Natural killer cell (primary cell): ENCODE results near the gene PRR12. TPM values are rescaled to one million over a fixed set of nuclear protein-coding genes. Genes with fewer than 3 reads are reported as not detected.

Experiments used
- ATAC-seq, 3 donors: fragments of 150-1000 bp in 2 of 3; fragments of 200-7000 bp in 1 of 3; cut with Tn5 transposase; 1 replicate in 1 of 3; 2 replicates in 2 of 3; pipeline ENCODE4 v1.10.0; 2021; ENCODE audit warnings: mild to moderate bottlenecking in 2 of 3, moderate library complexity in 2 of 3
- DNase-seq, 2 donors: peaks; one replicate each; pipeline versions ENCODE4 v3.0.0 to v3.0.0-alpha.2; 2013 to 2021; ENCODE audit warnings: mixed read lengths in 1 of 2
- H3K27ac ChIP-seq: one replicate; pipeline ENCODE4 v1.5.1; 2013; ENCODE audit warnings: mild to moderate bottlenecking, low read length
- H3K27me3 ChIP-seq: one replicate; pipeline ENCODE4 v1.6.1; 2013; ENCODE audit warnings: low read length; ENCODE audit not compliant: control insufficient read depth, insufficient read depth
- H3K36me3 ChIP-seq: one replicate; pipeline ENCODE4 v1.6.1; 2013; ENCODE audit warnings: low read length; ENCODE audit not compliant: control insufficient read depth, insufficient read depth
- H3K4me1 ChIP-seq: one replicate; pipeline ENCODE4 v1.6.1; 2013; ENCODE audit warnings: low read length; ENCODE audit not compliant: control insufficient read depth, insufficient read depth
- H3K4me3 ChIP-seq: one replicate; pipeline ENCODE4 v1.5.1; 2013; ENCODE audit warnings: low read length
- H3K9me3 ChIP-seq: one replicate; pipeline ENCODE4 v1.6.1; 2013; ENCODE audit warnings: low read length; ENCODE audit not compliant: control insufficient read depth, insufficient read depth
- H3K27ac Mint-ChIP-seq, 2 donors: one replicate each; pipeline ENCODE4 v1.8.0; 2022; ENCODE audit warnings: mild to moderate bottlenecking in 2 of 2, mixed read lengths in 2 of 2, moderate library complexity in 1 of 2
- H3K27me3 Mint-ChIP-seq, 2 donors: one replicate each; pipeline ENCODE4 v1.8.0; 2022; ENCODE audit warnings: low read depth in 2 of 2, mixed read lengths in 2 of 2
- H3K36me3 Mint-ChIP-seq: one replicate; pipeline ENCODE4 v1.8.0; 2022; ENCODE audit warnings: mixed read lengths
- H3K4me1 Mint-ChIP-seq, 2 donors: one replicate each; pipeline ENCODE4 v1.8.0; 2022; ENCODE audit warnings: mixed read lengths in 2 of 2
- H3K4me3 Mint-ChIP-seq: one replicate; pipeline ENCODE4 v1.8.0; 2022; ENCODE audit warnings: mild to moderate bottlenecking, moderate library complexity, mixed read lengths
- H3K9me3 Mint-ChIP-seq, 2 donors: one replicate each; pipeline ENCODE4 v1.8.0; 2022; ENCODE audit warnings: mixed read lengths in 2 of 2
- WGBS: methylation state at CpG from one replicate; pipeline ENCODE4 v1.1.7; 2013; ENCODE audit warnings: missing lambda C conversion rate; ENCODE audit not compliant: insufficient coverage; 5-methylcytosine and 5-hydroxymethylcytosine counted together
- intact Hi-C: fragments of 100-400 bp; cut with micrococcal nuclease; formaldehyde crosslinking; loops from one replicate; pipeline ENCODE4 v1.14.2; 2022
- total RNA-seq, 4 donors: library from RNA; stranded (reverse); fragments of 120-200 nt in 1 of 4; gene quantifications; one replicate each; pipeline versions ENCODE4 v1.2.3 to v1.2.4, GENCODE V29; 2013 to 2022
- TF ChIP-seq, protein P1 (sequence below): fragments of 200-600 bp; IDR thresholded peaks from one replicate; pipeline ENCODE4 v1.8.0; 2022; ENCODE audit warnings: antibody characterized with exemption

PRR12 gene
- total RNA-seq, 3 donors from 2014 or later (not counting 1 experiment from before 2014, with no cell fraction given) = 51.1 to 62.1 (median 56.0) TPM

DNA sequence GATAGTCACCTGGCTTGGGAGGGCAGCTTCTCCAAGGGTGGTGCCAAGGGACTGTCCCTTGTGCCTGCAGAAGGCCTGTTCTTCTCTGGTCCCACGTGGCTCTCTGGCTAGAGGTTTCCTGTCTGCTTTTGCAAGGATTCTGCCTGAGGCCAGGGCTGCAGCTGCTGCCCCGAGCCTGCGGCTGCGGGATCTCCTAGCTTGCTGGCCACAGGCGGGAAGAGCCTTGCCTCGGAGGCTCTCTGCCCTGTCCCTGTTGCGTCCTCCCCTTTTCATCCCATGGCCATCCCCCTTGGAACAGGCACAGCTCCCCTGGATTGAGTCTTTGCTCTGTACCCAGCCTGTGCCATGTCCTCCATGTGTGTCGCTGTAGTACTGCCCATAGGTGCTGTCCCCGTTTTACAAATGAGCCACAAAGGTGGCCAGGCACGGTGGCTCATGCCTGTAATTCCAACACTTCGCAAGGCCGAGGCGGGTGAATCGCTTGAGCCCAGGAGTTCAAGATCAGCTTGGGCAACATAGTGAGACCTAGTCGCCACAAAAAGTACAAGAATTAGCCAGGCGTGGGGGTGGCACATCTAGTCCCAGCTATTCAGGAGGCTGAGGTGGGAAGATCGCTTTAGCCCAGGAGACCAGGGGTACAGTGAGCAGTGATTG lies 65.6 kb downstream of the PRR12 start:
- Mint-ChIP-seq H3K36me3 (no peaks in the 10 kb centered on the region), H3K9me3 (no peaks in the 10 kb centered on the region), H3K4me3 (peak overlapping the region; percentile 63), H3K4me1 (peaks cover 20 to 31% of the 10 kb centered on the region in 2 donors), H3K27ac (peak overlapping the region; percentile 90 to 96), H3K27me3 (no peaks in the 10 kb centered on the region)
- H3K9me3 ChIP-seq = no peaks in the 10 kb centered on the region
- no peak overlapping the region for H3K4me3 ChIP-seq
- DNase-seq = no peak
- TF ChIP-seq, protein P1, sequence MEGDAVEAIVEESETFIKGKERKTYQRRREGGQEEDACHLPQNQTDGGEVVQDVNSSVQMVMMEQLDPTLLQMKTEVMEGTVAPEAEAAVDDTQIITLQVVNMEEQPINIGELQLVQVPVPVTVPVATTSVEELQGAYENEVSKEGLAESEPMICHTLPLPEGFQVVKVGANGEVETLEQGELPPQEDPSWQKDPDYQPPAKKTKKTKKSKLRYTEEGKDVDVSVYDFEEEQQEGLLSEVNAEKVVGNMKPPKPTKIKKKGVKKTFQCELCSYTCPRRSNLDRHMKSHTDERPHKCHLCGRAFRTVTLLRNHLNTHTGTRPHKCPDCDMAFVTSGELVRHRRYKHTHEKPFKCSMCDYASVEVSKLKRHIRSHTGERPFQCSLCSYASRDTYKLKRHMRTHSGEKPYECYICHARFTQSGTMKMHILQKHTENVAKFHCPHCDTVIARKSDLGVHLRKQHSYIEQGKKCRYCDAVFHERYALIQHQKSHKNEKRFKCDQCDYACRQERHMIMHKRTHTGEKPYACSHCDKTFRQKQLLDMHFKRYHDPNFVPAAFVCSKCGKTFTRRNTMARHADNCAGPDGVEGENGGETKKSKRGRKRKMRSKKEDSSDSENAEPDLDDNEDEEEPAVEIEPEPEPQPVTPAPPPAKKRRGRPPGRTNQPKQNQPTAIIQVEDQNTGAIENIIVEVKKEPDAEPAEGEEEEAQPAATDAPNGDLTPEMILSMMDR = no peak
- H3K27ac ChIP-seq = peak overlapping the region; percentile 72
- intact Hi-C loops = no loop called here
- H3K36me3 ChIP-seq = peaks cover 76% of the 10 kb centered on the region
- no peaks in the 10 kb centered on the region for H3K27me3 ChIP-seq
- H3K4me1 ChIP-seq = peaks cover 28% of the 10 kb centered on the region
- ATAC-seq = peak in 1 of 3 donors; percentile 6
- WGBS = 93% methylated on average over 17 of the region's 17 CpGs

DNA sequence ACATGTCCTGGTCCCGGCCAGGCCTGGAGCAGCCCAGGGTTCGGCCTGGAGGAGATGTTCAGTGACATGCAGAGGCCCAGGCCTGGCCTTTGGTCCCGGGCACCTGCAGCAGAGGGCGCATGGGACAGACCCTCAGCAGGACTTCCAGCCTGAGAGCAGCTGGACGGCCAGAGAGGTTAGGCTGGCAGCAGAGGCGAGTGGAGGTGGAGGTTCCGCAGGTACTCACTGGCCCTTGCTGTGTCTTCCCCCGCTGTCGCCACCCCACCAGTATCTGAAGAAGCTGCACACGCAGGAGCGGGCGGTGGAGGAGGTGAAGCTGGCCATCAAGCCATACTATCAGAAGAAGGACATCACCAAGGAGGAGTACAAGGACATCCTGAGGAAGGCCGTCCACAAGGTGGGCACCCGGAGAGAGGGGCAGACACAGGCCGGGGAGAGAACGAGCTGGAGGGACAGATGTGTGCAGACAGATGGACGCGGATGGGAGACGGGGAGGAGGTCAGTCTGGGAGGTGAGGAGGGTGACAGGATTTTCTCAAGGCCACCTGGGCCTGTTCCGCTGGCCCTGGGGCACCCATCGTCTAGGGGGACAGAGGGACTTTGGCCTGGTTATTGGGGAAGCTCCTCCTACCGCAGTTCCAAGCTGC lies 66.6 kb downstream of the PRR12 start:
- intact Hi-C loops = no loop called here
- no peaks in the 10 kb centered on the region for H3K36me3 Mint-ChIP-seq

DNA sequence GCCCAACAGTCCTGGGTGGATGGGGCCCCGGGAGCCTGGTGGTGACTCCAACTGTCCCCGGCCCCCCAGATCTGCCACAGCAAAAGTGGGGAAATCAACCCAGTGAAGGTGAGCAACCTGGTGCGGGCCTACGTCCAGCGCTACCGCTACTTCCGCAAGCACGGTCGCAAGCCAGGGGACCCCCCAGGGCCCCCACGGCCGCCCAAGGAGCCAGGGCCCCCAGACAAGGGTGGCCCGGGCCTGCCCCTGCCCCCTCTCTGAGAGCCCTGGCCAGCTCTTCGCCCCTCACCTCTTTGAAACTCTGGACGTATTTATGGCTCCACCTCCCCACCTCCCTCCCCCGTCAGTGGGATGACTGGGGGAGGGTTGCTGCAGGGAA lies 67.1 kb downstream of the PRR12 start:
- Mint-ChIP-seq H3K27ac (peak overlapping the region in 1 of 2 donors; percentile 70), H3K36me3 (no peaks in the 10 kb centered on the region), H3K9me3 (no peaks in the 10 kb centered on the region), H3K4me1 (peaks cover 20 to 40% of the 10 kb centered on the region in 2 donors), H3K27me3 (no peaks in the 10 kb centered on the region), H3K4me3 (no peak overlapping the region)
- H3K9me3 ChIP-seq = no peaks in the 10 kb centered on the region
- no peak overlapping the region for H3K4me3 ChIP-seq
- peaks cover 81% of the 10 kb centered on the region for H3K36me3 ChIP-seq
- intact Hi-C loops = no loop called here
- TF ChIP-seq, protein P1 = no peak
- DNase-seq (no peak), ATAC-seq (no peak)
- 95% methylated on average over 13 of the region's 15 CpGs for WGBS
- no peak overlapping the region for H3K27ac ChIP-seq
- H3K4me1 ChIP-seq = peaks cover 34% of the 10 kb centered on the region
- H3K27me3 ChIP-seq = no peaks in the 10 kb centered on the region

More for the DNA sequence above, 66.6 kb downstream of the PRR12 start:
- peak overlapping the region; percentile 11 to 70 for H3K27ac Mint-ChIP-seq
- H3K9me3 Mint-ChIP-seq = no peaks in the 10 kb centered on the region
- no peaks in the 10 kb centered on the region for H3K27me3 Mint-ChIP-seq
- WGBS = 96% methylated on average over 22 of the region's 22 CpGs
- H3K4me3 Mint-ChIP-seq = no peak overlapping the region
- no peaks in the 10 kb centered on the region for H3K9me3 ChIP-seq
- ATAC-seq = no peak
- no peak overlapping the region for H3K4me3 ChIP-seq
- DNase-seq = no peak
- TF ChIP-seq, protein P1 = no peak
- H3K36me3 ChIP-seq = peaks cover 83% of the 10 kb centered on the region
- H3K4me1 ChIP-seq = peaks cover 29% of the 10 kb centered on the region
- no peak overlapping the region for H3K27ac ChIP-seq
- H3K27me3 ChIP-seq = no peaks in the 10 kb centered on the region
- peaks cover 20 to 35% of the 10 kb centered on the region in 2 donors for H3K4me1 Mint-ChIP-seq
